Measurements from ENCODE around the gene LLGL2.
A peak's percentile ranks its signal among the peaks of the same experiment; 100 is the strongest.

LLGL2 gene

DNA sequence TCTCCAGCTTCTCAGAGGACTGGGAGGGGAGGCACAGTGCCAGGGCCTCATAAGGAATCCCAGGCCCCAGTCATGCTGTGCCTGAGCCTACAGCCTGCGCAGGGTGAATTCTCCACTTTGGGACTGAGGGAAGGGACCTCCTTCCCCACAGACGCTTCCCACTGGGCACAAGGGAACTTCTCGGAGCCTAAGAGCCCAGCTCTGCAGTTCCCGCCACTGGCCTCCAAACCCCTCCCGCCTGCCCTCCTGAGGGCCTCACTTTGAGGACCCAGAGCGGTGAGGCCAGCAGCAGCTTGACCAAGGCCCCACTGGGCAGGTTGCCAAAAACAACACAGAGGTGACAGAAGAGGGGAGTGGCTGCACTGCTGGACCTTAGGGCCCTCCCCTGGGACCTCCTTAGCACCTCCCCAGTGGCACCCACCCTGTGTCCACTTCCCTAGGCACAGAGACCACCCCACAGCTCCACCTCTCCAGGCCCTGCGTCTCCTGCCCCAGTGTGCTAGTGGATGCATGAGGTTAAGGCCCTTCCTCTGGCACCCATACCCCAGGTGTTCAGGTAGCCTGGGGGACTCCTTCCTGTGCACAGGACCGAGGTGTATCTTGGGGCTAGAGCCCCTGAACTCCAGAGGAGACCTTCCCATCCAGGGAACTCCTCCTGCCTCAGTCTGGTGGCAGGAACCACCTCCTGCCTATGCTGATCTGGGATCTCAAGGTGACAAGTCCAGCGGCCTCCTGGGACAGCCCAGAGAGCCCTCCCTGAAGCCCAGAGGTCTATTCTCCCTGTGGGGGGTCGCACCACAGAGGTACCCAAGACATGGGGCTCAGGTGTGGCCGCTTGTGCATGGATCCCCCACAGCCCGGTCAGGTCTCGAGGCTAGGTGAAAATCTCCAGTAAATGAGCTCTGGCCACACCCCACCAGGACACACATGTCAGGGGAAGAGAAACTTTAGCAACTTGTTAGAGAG lies 13.6 kb upstream of the LLGL2 start:
- no peak overlapping the region for H3K4me3 ChIP-seq (ENCODE audit: low read depth, low read length)
- TF ChIP-seq, protein P1, sequence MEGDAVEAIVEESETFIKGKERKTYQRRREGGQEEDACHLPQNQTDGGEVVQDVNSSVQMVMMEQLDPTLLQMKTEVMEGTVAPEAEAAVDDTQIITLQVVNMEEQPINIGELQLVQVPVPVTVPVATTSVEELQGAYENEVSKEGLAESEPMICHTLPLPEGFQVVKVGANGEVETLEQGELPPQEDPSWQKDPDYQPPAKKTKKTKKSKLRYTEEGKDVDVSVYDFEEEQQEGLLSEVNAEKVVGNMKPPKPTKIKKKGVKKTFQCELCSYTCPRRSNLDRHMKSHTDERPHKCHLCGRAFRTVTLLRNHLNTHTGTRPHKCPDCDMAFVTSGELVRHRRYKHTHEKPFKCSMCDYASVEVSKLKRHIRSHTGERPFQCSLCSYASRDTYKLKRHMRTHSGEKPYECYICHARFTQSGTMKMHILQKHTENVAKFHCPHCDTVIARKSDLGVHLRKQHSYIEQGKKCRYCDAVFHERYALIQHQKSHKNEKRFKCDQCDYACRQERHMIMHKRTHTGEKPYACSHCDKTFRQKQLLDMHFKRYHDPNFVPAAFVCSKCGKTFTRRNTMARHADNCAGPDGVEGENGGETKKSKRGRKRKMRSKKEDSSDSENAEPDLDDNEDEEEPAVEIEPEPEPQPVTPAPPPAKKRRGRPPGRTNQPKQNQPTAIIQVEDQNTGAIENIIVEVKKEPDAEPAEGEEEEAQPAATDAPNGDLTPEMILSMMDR (IDR thresholded peaks at IDR 0.05; ENCODE audit: low read depth, low read length, missing control alignments) = no peak
- no peak for DNase-seq (ENCODE audit: low read depth)
- in situ Hi-C loops (cut with HindIII; ENCODE audit: low sequenced_read_pairs) = no loop called here

GRCh38 chr17:75512926-75513640 lies 12.4 kb upstream of the LLGL2 start:
- TF ChIP-seq, protein P1 (IDR thresholded peaks at IDR 0.05; ENCODE audit: low read depth, low read length, missing control alignments) = no peak
- peak overlapping the region; percentile 78 for H3K4me3 ChIP-seq (ENCODE audit: low read depth, low read length)
- no peak for DNase-seq (ENCODE audit: low read depth)
- in situ Hi-C loops (cut with HindIII; ENCODE audit: low sequenced_read_pairs) = no loop called here

GRCh38 chr17:75513641-75514000 lies 11.9 kb upstream of the LLGL2 start:
- in situ Hi-C loops (cut with HindIII; ENCODE audit: low sequenced_read_pairs) = no loop called here
- TF ChIP-seq, protein P1 (IDR thresholded peaks at IDR 0.05; ENCODE audit: low read depth, low read length, missing control alignments) = no peak
- no peak for DNase-seq (ENCODE audit: low read depth)
- peak overlapping the region; percentile 78 for H3K4me3 ChIP-seq (ENCODE audit: low read depth, low read length)

GRCh38 chr17:75514299-75514918 lies 11.1 kb upstream of the LLGL2 start:
- in situ Hi-C loops (cut with HindIII; ENCODE audit: low sequenced_read_pairs) = no loop called here
- TF ChIP-seq, protein P1 (IDR thresholded peaks at IDR 0.05; ENCODE audit: low read depth, low read length, missing control alignments) = no peak
- DNase-seq (ENCODE audit: low read depth) = no peak
- peak overlapping the region; percentile 78 for H3K4me3 ChIP-seq (ENCODE audit: low read depth, low read length)

DNA sequence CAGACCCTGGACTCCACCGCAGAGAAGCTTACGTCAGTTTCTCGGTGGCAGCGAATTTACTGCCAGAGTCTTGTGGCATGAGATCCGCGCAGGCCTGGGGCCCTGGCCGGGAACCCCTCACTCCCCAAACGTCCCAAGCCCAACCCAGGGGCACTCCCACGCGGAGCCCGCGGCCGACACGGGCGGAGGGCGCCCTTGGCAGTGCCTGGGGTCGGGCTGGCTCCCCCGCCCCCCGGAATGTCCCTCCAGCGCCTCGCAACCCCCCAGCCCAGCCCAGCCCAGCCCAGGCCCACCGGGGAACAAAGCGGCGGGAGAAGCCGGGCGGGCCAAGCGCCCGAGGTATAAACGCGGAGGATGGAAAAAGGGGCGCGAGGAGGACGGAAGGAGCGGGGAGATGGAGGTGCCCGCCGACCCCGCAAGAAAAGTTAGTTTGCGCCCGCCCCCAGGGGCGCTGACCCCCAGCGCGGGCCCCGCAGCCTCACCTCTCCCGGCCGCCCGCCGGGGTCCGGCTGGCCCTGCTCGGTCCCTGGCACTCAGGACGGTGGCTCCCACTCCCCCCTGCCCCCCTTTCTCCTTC lies 10.5 kb upstream of the LLGL2 start:
- TF ChIP-seq, protein P1 (IDR thresholded peaks at IDR 0.05; ENCODE audit: low read depth, low read length, missing control alignments) = no peak
- in situ Hi-C loops (cut with HindIII; ENCODE audit: low sequenced_read_pairs) = no loop called here
- no peak for DNase-seq (ENCODE audit: low read depth)
- H3K4me3 ChIP-seq (ENCODE audit: low read depth, low read length) = peak overlapping the region; percentile 78
